Neutrophil (primary cell): ENCODE results near the gene HERC4.

Source experiments
- H3K27ac ChIP-seq: fragments of 200-600 bp; sonication (generic); 2 replicates; pipeline ENCODE4 v1.5.1; 2016; ENCODE audit warnings: mild to moderate bottlenecking, moderate library complexity
- H3K27me3 ChIP-seq: fragments of 200-600 bp; sonication (generic); 2 replicates; pipeline ENCODE4 v1.6.0; 2016; ENCODE audit warnings: mild to moderate bottlenecking
- H3K36me3 ChIP-seq: fragments of 200-600 bp; sonication (generic); 2 replicates; pipeline ENCODE4 v1.5.1; 2017
- H3K4me1 ChIP-seq, 2 experiments: fragments of 200-600 bp in 1 of 2; sonication (generic) in 1 of 2; 1 replicate in 1 of 2; 2 replicates in 1 of 2; pipeline versions ENCODE4 v1.5.1 to v1.6.1; 2013 to 2016; ENCODE audit warnings: low read depth in 1 of 2, low read length in 1 of 2, mild to moderate bottlenecking in 1 of 2, moderate library complexity in 1 of 2; ENCODE audit not compliant: control insufficient read depth in 1 of 2, insufficient read depth in 1 of 2
- H3K4me3 ChIP-seq, 2 experiments: fragments of 200-600 bp in 1 of 2; sonication (generic) in 1 of 2; 1 replicate in 1 of 2; 2 replicates in 1 of 2; pipeline ENCODE4 v1.5.1; 2013 to 2016; ENCODE audit warnings: low read depth in 1 of 2, low read length in 1 of 2, mild to moderate bottlenecking in 1 of 2, moderate library complexity in 1 of 2
- H3K9me3 ChIP-seq: fragments of 200-600 bp; sonication (generic); 2 replicates; pipeline ENCODE4 v1.5.1; 2016
- TF ChIP-seq, protein P1 (sequence below): fragments of 200-600 bp; sonication (generic); IDR thresholded peaks from 2 replicates; pipeline ENCODE4 v1.5.1; 2016; ENCODE audit warnings: antibody characterized with exemption

The HERC4 gene

DNA sequence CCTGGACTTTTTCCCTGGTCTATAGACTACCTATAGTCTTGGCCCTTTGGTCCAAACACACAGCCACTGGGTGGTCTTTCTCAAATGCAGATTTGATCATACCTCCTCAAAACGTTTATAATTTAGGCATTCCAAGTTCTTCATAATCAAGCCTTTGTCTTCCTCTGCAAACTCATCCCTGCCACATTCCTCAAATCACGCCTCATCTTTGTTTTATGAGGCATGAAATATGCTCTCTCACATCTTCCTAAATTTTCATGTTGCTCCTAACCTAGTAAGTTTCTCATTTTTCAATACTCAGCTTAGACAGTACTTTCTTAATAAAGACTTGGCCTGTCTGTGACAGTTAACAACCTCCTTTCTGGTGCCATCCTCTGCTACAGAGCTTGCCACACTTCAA lies 10.9 kb upstream of the HERC4 start:
- TF ChIP-seq, protein P1, sequence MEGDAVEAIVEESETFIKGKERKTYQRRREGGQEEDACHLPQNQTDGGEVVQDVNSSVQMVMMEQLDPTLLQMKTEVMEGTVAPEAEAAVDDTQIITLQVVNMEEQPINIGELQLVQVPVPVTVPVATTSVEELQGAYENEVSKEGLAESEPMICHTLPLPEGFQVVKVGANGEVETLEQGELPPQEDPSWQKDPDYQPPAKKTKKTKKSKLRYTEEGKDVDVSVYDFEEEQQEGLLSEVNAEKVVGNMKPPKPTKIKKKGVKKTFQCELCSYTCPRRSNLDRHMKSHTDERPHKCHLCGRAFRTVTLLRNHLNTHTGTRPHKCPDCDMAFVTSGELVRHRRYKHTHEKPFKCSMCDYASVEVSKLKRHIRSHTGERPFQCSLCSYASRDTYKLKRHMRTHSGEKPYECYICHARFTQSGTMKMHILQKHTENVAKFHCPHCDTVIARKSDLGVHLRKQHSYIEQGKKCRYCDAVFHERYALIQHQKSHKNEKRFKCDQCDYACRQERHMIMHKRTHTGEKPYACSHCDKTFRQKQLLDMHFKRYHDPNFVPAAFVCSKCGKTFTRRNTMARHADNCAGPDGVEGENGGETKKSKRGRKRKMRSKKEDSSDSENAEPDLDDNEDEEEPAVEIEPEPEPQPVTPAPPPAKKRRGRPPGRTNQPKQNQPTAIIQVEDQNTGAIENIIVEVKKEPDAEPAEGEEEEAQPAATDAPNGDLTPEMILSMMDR: no peak
- no peak overlapping the region for H3K4me3 ChIP-seq
- no peaks in the 10 kb centered on the region for H3K9me3 ChIP-seq
- H3K4me1 ChIP-seq: no peaks in the 10 kb centered on the region
- no peaks in the 10 kb centered on the region for H3K27me3 ChIP-seq
- no peaks in the 10 kb centered on the region for H3K36me3 ChIP-seq
- no peak overlapping the region for H3K27ac ChIP-seq

GRCh38 chr10:68084469-68084868 lies 9.4 kb upstream of the HERC4 start:
- Histone ChIP-seq H3K36me3 (no peaks in the 10 kb centered on the region), H3K4me1 (no peaks in the 10 kb centered on the region), H3K27me3 (no peaks in the 10 kb centered on the region), H3K9me3 (no peaks in the 10 kb centered on the region), H3K27ac (no peak overlapping the region), H3K4me3 (no peak overlapping the region)
- TF ChIP-seq, protein P1: no peak

DNA sequence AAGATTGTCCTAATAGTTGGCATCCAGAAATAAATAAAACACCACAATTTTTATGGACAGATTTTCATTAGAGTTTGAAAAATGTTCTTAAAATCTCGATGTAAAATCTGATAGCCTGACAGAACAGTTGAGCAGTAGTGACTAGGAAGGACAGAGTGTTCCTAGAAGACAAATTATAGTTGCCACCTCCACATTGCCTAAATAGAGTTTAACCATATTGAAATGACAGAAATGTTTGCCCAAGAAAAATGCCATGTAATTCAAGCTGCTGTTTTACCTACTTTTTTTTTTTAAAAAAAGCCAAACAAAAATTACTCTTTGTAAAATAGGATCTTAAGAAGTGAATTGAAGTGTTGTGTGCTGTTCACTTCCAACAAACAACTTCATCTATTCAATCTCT lies 8.9 kb upstream of the HERC4 start:
- no peaks in the 10 kb centered on the region for H3K4me1 ChIP-seq
- H3K4me3 ChIP-seq: no peak overlapping the region
- no peaks in the 10 kb centered on the region for H3K27me3 ChIP-seq
- TF ChIP-seq, protein P1: no peak
- no peak overlapping the region for H3K27ac ChIP-seq
- H3K36me3 ChIP-seq: no peaks in the 10 kb centered on the region
- no peaks in the 10 kb centered on the region for H3K9me3 ChIP-seq

- H3K4me3 ChIP-seq: no peak overlapping the region
- H3K27ac ChIP-seq: no peak overlapping the region
- TF ChIP-seq, protein P1: no peak
- H3K27me3 ChIP-seq: no peaks in the 10 kb centered on the region
- no peaks in the 10 kb centered on the region for H3K4me1 ChIP-seq
- H3K9me3 ChIP-seq: no peaks in the 10 kb centered on the region
- H3K36me3 ChIP-seq: no peaks in the 10 kb centered on the region
Observed at GRCh38 chr10:68082872-68083271, 7.8 kb upstream of the HERC4 start.

DNA sequence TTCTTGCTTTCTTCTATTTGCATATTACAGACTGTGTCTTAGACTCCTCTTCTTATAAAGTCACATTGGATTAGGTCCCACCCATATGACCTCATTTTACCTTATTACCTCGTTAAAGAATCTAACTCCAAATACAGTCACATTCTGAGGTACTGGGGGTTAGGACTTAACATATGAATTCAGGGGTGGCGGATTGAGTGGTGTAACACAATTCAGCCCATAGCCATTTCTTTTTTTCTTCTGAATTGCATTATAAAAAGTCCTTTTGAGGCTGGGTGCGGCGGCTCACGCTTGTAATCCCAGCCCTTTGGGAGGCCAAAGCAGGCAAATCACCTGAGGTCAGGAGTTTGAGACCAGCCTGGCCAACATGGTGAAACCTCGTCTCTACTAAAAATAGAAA lies 6.8 kb upstream of the HERC4 start:
- Histone ChIP-seq H3K27ac (no peak overlapping the region), H3K36me3 (no peaks in the 10 kb centered on the region), H3K27me3 (no peaks in the 10 kb centered on the region), H3K4me3 (no peak overlapping the region), H3K9me3 (no peaks in the 10 kb centered on the region), H3K4me1 (no peaks in the 10 kb centered on the region)
- TF ChIP-seq, protein P1: no peak

DNA sequence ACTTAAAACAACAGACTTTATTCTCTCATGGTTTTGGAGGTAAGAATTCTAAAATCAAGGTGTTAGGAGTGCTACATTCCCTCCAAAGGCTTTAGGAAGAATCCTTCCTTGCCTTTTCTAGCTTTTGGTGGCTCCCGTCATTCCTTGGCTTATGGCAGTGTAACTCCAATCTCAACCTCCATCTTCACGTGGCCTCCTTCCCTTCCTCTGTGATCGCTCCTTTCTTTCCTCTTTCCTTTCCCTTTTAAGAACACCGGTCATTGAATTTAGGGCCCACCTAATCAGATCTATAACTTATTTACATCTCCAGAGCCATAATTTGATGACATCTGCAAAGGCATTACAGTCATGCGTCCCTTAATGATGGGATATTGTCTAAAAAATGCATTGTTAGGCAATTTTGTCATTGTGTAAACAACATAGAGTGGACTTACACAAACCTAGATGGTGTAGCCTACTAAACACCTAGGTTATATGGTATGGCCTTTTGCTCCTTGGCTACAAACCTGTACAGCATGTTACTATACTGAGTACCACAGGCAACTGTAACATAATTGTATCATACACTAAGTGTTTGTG lies 5.9 kb upstream of the HERC4 start:
- H3K9me3 ChIP-seq: no peaks in the 10 kb centered on the region
- H3K36me3 ChIP-seq: no peaks in the 10 kb centered on the region
- H3K27ac ChIP-seq: no peak overlapping the region
- H3K4me1 ChIP-seq: no peaks in the 10 kb centered on the region
- no peaks in the 10 kb centered on the region for H3K27me3 ChIP-seq
- TF ChIP-seq, protein P1: no peak
- H3K4me3 ChIP-seq: no peak overlapping the region
